ENCODE data around the gene DOLPP1. TPM values are rescaled to one million over a fixed set of nuclear protein-coding genes. Genes with fewer than 3 reads are reported as not detected.

The DOLPP1 gene
- total and polyA plus RNA-seq, 2 of the 13 experiments (the other 11 are each of a cell fraction or from before 2014, with no cell fraction given): 21.0 to 34.1 TPM

GRCh38 chr9:129131300-129132145, 50.6 kb downstream of the DOLPP1 start:
- no peaks in the 10 kb centered on the region for H3K4me1 ChIP-seq (ENCODE audit: insufficient read depth, low read length)
- ATAC-seq (peak; percentile 94), DNase-seq (ENCODE audit: low spot score) (peak; percentile 43), FAIRE-seq (peak; percentile 64)
- ChIA-PET CTCF (ENCODE audit: low intra/inter-chr PET ratio, low total read pairs) (interaction anchor here (0.8 to 1.3 kb wide), 3 partner anchors 480 to 493 kb away, joined by 3 to 4 read pairs (median 3); no protein-coding TSS in a partner anchor), POLR2A (interaction anchor here (1.0 to 1.3 kb wide), 6 partner anchors 9 to 51 kb away, joined by 3 to 7 read pairs (median 4); partner anchors contain the start of genes CRAT, DOLPP1 and PTPA)
- no peak overlapping the region for H3K4me2 ChIP-seq (ENCODE audit: low read depth, low read length)
- in situ Hi-C loops (cut with HindIII; ENCODE audit: extremely low pct_ligation_motif_present, low pct_unique_long_range_greater_than_20kb) (no loop called here), intact Hi-C loops (cut with micrococcal nuclease; ENCODE audit: unreplicated experiment) (no loop called here)
- peaks cover 19 to 75% of the 10 kb centered on the region in 2 experiments for H3K36me3 ChIP-seq (replicated peaks in 1 of 2; ENCODE audit: control insufficient read depth in 1 of 2, insufficient read depth in 2 of 2, low read length in 2 of 2)
- H3K27ac ChIP-seq (ENCODE audit: extremely low read length, insufficient read depth, low read length): no peak overlapping the region
- no peaks in the 10 kb centered on the region for H3K9me3 ChIP-seq (ENCODE audit: low read length)
- H2AFZ ChIP-seq (ENCODE audit: low read length): no peak overlapping the region
- no peak overlapping the region for H3K4me3 ChIP-seq (replicated peaks in 1 of 3; ENCODE audit: insufficient read depth in 1 of 3, low read depth in 2 of 3, low read length in 3 of 3)
- H4K20me1 ChIP-seq (ENCODE audit: insufficient read depth, low read length): no peaks in the 10 kb centered on the region
- no peaks in the 10 kb centered on the region for H3K27me3 ChIP-seq (ENCODE audit: control insufficient read depth in 1 of 2, insufficient read depth in 2 of 2, low read length in 2 of 2)
- no peaks in the 10 kb centered on the region for H3K79me2 ChIP-seq (ENCODE audit: insufficient read depth, low read length)
- no peak overlapping the region for H3K9ac ChIP-seq (ENCODE audit: insufficient read depth, low read depth, low read length)
- WGBS (ENCODE audit: low lambda C conversion rate): 65% methylated on average over 13 of the region's 13 CpGs
- BruUV-seq (replicated peaks): no TSS peak
- TF ChIP-seq RAD21 (CRISPR knock-in tag; IDR thresholded peaks at IDR 0.05) (peak; percentile 78), SOX5 (CRISPR knock-in tag; IDR thresholded peaks at IDR 0.05; ENCODE audit: borderline replicate concordance) (no peak), ZNF766 (CRISPR knock-in tag; IDR thresholded peaks at IDR 0.05; ENCODE audit: borderline replicate concordance) (0 out of 2 replicates have a peak, but pooled peaks have one; percentile 34), THAP11 (CRISPR knock-in tag; IDR thresholded peaks at IDR 0.05) (no peak), SRSF1 (optimal IDR thresholded peaks at IDR 0.05; ENCODE audit: low read depth, low read length) (no peak), ZBTB33 (CRISPR knock-in tag; IDR thresholded peaks at IDR 0.05) (peak; percentile 92), MTA1 (CRISPR knock-in tag; IDR thresholded peaks at IDR 0.05; ENCODE audit: borderline replicate concordance) (no peak), ETV5 (CRISPR knock-in tag; IDR thresholded peaks at IDR 0.05; ENCODE audit: borderline replicate concordance) (no peak), SMAD3 (CRISPR knock-in tag; IDR thresholded peaks at IDR 0.05) (peak; percentile 33; the same call in 1 of the 2 replicates), ZNF883 (CRISPR knock-in tag; IDR thresholded peaks at IDR 0.05; ENCODE audit: not compliant biosample characterization) (peak; percentile 26), KIAA2018 (CRISPR knock-in tag; IDR thresholded peaks at IDR 0.05; ENCODE audit: borderline replicate concordance) (no peak), YEATS2 (CRISPR knock-in tag; IDR thresholded peaks at IDR 0.05; ENCODE audit: borderline replicate concordance) (peak; percentile 65; the same call in 1 of the 2 replicates), NFYC (CRISPR knock-in tag; IDR thresholded peaks at IDR 0.05) (no peak), GABPB1 (CRISPR knock-in tag; IDR thresholded peaks at IDR 0.05) (peak; percentile 38)

Data from HepG2 (cell line).